Measurements from ENCODE around the gene FYB1.

- TF ChIP-seq JUND (IDR thresholded peaks at IDR 0.05; ENCODE audit: low read length) (no peak), POLR2AphosphoS5 (IDR thresholded peaks at IDR 0.05; ENCODE audit: low read depth, low read length) (no peak), CTCF (IDR thresholded peaks at IDR 0.05; ENCODE audit: control extremely low read depth in 1 of 3, insufficient read depth in 1 of 3, low read depth in 1 of 3, low read length in 3 of 3) (no peak), CHD1 (IDR thresholded peaks at IDR 0.05; ENCODE audit: low read depth, low read length) (no peak), ATF2 (IDR thresholded peaks at IDR 0.05; ENCODE audit: low read length) (no peak), FOSL1 (IDR thresholded peaks at IDR 0.05; ENCODE audit: insufficient read depth, low read depth, low read length) (no peak), POLR2A (IDR thresholded peaks at IDR 0.05; ENCODE audit: control extremely low read depth in 1 of 2, low read depth in 2 of 2, low read length in 2 of 2) (no peak), SP2 (IDR thresholded peaks at IDR 0.05; ENCODE audit: low read length) (no peak), EP300 (IDR thresholded peaks at IDR 0.05; ENCODE audit: borderline replicate concordance in 1 of 2, low read depth in 2 of 2, low read length in 2 of 2) (no peak), ASH2L (IDR thresholded peaks at IDR 0.05; ENCODE audit: low read length) (no peak), USF2 (IDR thresholded peaks at IDR 0.05; ENCODE audit: low read length) (no peak)
These were observed 126.6 kb downstream of the FYB1 start for GRCh38 chr5:39092581-39093351.

Data from H1 (cell line).